CD4-positive, alpha-beta memory T cell (primary cell): ENCODE data around the gene MEGF11. TPM values are rescaled to one million over a fixed set of nuclear protein-coding genes. Genes with fewer than 3 reads are reported as not detected.

Experiments
- CTCF ChIA-PET: fragments of 350-600 bp; sonication (Branson Sonifier 250); formaldehyde crosslinking; loops from one replicate; lab custom pipeline; 2021; ENCODE audit warnings: inconsistent platforms; ENCODE audit not compliant: partially characterized antibody; lab: Charles Lee
- POLR2A ChIA-PET: fragments of 350-600 bp; sonication (Branson Sonifier 250); formaldehyde crosslinking; loops from one replicate; lab custom pipeline; 2021; ENCODE audit not compliant: partially characterized antibody; lab: Charles Lee
- DNase-seq, 5 donors: peaks; one replicate each; pipeline versions ENCODE4 v3.0.0 to v3.0.0-alpha.2; 2020 to 2022; ENCODE audit warnings: mixed read lengths in 1 of 5
- H3K27ac ChIP-seq: one replicate; pipeline ENCODE4 v1.7.0; 2013; ENCODE audit warnings: low read depth, low read length
- H3K27me3 ChIP-seq: 2 replicates; pipeline ENCODE4 v1.7.0; 2013; ENCODE audit warnings: mild to moderate bottlenecking, low read length, moderate library complexity; ENCODE audit not compliant: insufficient read depth
- H3K36me3 ChIP-seq: 2 replicates; pipeline ENCODE4 v1.7.0; 2013; ENCODE audit warnings: mild to moderate bottlenecking, low read length, moderate library complexity; ENCODE audit not compliant: insufficient read depth
- H3K4me1 ChIP-seq: 2 replicates; pipeline ENCODE4 v1.7.0; 2013; ENCODE audit warnings: mild to moderate bottlenecking, low read length, moderate library complexity; ENCODE audit not compliant: insufficient read depth
- H3K4me3 ChIP-seq, 2 donors: one replicate each; pipeline ENCODE4 v1.7.0; 2013; ENCODE audit warnings: low read length in 2 of 2, mild to moderate bottlenecking in 1 of 2
- H3K9me3 ChIP-seq, 2 donors: one replicate each; pipeline ENCODE4 v1.7.0; 2013; ENCODE audit warnings: low read length in 2 of 2, control low read depth in 1 of 2; ENCODE audit not compliant: control insufficient read depth in 1 of 2
- H3K27ac Mint-ChIP-seq, 7 donors: one replicate each; pipeline ENCODE4 v1.8.0; 2020 to 2021; ENCODE audit warnings: mixed read lengths in 7 of 7, mild to moderate bottlenecking in 6 of 7, inconsistent platforms in 3 of 7, moderate library complexity in 3 of 7
- H3K27me3 Mint-ChIP-seq, 2 donors: one replicate each; pipeline ENCODE4 v1.8.0; 2020 to 2021; ENCODE audit warnings: mixed read lengths in 2 of 2
- H3K36me3 Mint-ChIP-seq, 2 donors: one replicate each; pipeline ENCODE4 v1.8.0; 2020 to 2021; ENCODE audit warnings: mixed read lengths in 2 of 2, inconsistent platforms in 1 of 2, mild to moderate bottlenecking in 1 of 2
- H3K4me1 Mint-ChIP-seq, 4 donors: one replicate each; pipeline ENCODE4 v1.8.0; 2020 to 2021; ENCODE audit warnings: mixed read lengths in 4 of 4, mild to moderate bottlenecking in 1 of 4
- H3K4me3 Mint-ChIP-seq, 8 donors: one replicate each; pipeline ENCODE4 v1.8.0; 2020 to 2021; ENCODE audit warnings: mixed read lengths in 8 of 8, mild to moderate bottlenecking in 7 of 8, moderate library complexity in 6 of 8, inconsistent platforms in 3 of 8
- H3K9me3 Mint-ChIP-seq, 8 donors: one replicate each; pipeline ENCODE4 v1.8.0; 2020 to 2021; ENCODE audit warnings: mixed read lengths in 8 of 8, mild to moderate bottlenecking in 5 of 8, inconsistent platforms in 3 of 8, moderate library complexity in 1 of 8
- intact Hi-C: fragments of 100-400 bp; cut with micrococcal nuclease; formaldehyde crosslinking; loops from one replicate; pipeline ENCODE4 v1.15.1; 2023
- polyA plus RNA-seq, 2 donors: library from polyadenylated mRNA; unstranded; fragments of 300-500 nt; fragmentation: Illumina TruSeq; gene quantifications; one replicate each; pipeline ENCODE4 v1.2.3, GENCODE V29; 2021
- total RNA-seq, 2 experiments: library from RNA; stranded (reverse); gene quantifications; one replicate each; pipeline ENCODE4 v1.2.3, GENCODE V29; 2021

Gene MEGF11
- total and polyA plus RNA-seq, 4 experiments from 2014 or later: 0.69 TPM; not detected in 3

- H3K9me3 Mint-ChIP-seq: peaks cover 0 to 5% (median under 1%) of the 10 kb centered on the region in 8 donors
- peaks cover 11 to 12% of the 10 kb centered on the region in 2 donors for H3K27me3 Mint-ChIP-seq
- Histone ChIP-seq H3K36me3 (no peaks in the 10 kb centered on the region), H3K27me3 (peaks cover under 1% of the 10 kb centered on the region), H3K9me3 (no peaks in the 10 kb centered on the region), H3K27ac (no peak overlapping the region), H3K4me1 (no peaks in the 10 kb centered on the region), H3K4me3 (no peak overlapping the region)
- ChIA-PET POLR2A (no interaction called here), CTCF (no interaction called here)
- no peaks in the 10 kb centered on the region for H3K36me3 Mint-ChIP-seq
- intact Hi-C loops: no loop called here
- H3K4me1 Mint-ChIP-seq: no peaks in the 10 kb centered on the region
- H3K27ac Mint-ChIP-seq: no peak overlapping the region
- no peak for DNase-seq
- no peak overlapping the region for H3K4me3 Mint-ChIP-seq
Measured at GRCh38 chr15:66017000-66017399, 236.6 kb downstream of the MEGF11 start.

GRCh38 chr15:66016199-66016598 lies 237.4 kb downstream of the MEGF11 start:
- no peaks in the 10 kb centered on the region for H3K4me1 ChIP-seq
- H3K27ac Mint-ChIP-seq: no peak overlapping the region
- no peak overlapping the region for H3K4me3 Mint-ChIP-seq
- H3K27ac ChIP-seq: no peak overlapping the region
- intact Hi-C loops: no loop called here
- H3K4me3 ChIP-seq: no peak overlapping the region
- H3K27me3 ChIP-seq: no peaks in the 10 kb centered on the region
- peaks cover 0 to 5% (median under 1%) of the 10 kb centered on the region in 8 donors for H3K9me3 Mint-ChIP-seq
- H3K36me3 ChIP-seq: no peaks in the 10 kb centered on the region
- no peaks in the 10 kb centered on the region for H3K36me3 Mint-ChIP-seq
- H3K9me3 ChIP-seq: no peaks in the 10 kb centered on the region
- no peaks in the 10 kb centered on the region for H3K4me1 Mint-ChIP-seq
- peaks cover 9 to 10% of the 10 kb centered on the region in 2 donors for H3K27me3 Mint-ChIP-seq
- ChIA-PET POLR2A (no interaction called here), CTCF (no interaction called here)
- no peak for DNase-seq

GRCh38 chr15:66014635-66015182 lies 238.8 kb downstream of the MEGF11 start:
- no peak overlapping the region for H3K27ac ChIP-seq
- no peak for DNase-seq
- no peaks in the 10 kb centered on the region for H3K36me3 Mint-ChIP-seq
- no peak overlapping the region for H3K4me3 Mint-ChIP-seq
- H3K27ac Mint-ChIP-seq: no peak overlapping the region
- no peaks in the 10 kb centered on the region for H3K27me3 ChIP-seq
- H3K4me1 Mint-ChIP-seq: no peaks in the 10 kb centered on the region
- peaks cover 6 to 9% of the 10 kb centered on the region in 2 donors for H3K27me3 Mint-ChIP-seq
- H3K4me3 ChIP-seq: no peak overlapping the region
- intact Hi-C loops: no loop called here
- peaks cover 0 to 5% (median under 1%) of the 10 kb centered on the region in 8 donors for H3K9me3 Mint-ChIP-seq
- no peaks in the 10 kb centered on the region for H3K9me3 ChIP-seq
- POLR2A ChIA-PET: no interaction called here
- H3K4me1 ChIP-seq: no peaks in the 10 kb centered on the region
- H3K36me3 ChIP-seq: no peaks in the 10 kb centered on the region
- CTCF ChIA-PET: no interaction called here

- Mint-ChIP-seq H3K4me1 (no peaks in the 10 kb centered on the region), H3K27me3 (peaks cover 6 to 9% of the 10 kb centered on the region in 2 donors), H3K27ac (no peak overlapping the region), H3K4me3 (no peak overlapping the region), H3K36me3 (no peaks in the 10 kb centered on the region), H3K9me3 (peaks cover 0 to 5% (median under 1%) of the 10 kb centered on the region in 8 donors)
- no peaks in the 10 kb centered on the region for H3K4me1 ChIP-seq
- no peak overlapping the region for H3K27ac ChIP-seq
- no peaks in the 10 kb centered on the region for H3K9me3 ChIP-seq
- no peak overlapping the region for H3K4me3 ChIP-seq
- intact Hi-C loops: no loop called here
- no peaks in the 10 kb centered on the region for H3K27me3 ChIP-seq
- CTCF ChIA-PET: no interaction called here
- POLR2A ChIA-PET: no interaction called here
- no peaks in the 10 kb centered on the region for H3K36me3 ChIP-seq
- no peak for DNase-seq
Measured at GRCh38 chr15:66014022-66014421, 239.5 kb downstream of the MEGF11 start.

GRCh38 chr15:66008940-66009562 lies 244.5 kb downstream of the MEGF11 start:
- intact Hi-C loops: no loop called here

GRCh38 chr15:66007663-66008262 lies 245.8 kb downstream of the MEGF11 start:
- intact Hi-C loops: no loop called here
- Histone ChIP-seq H3K27ac (no peak overlapping the region), H3K9me3 (no peaks in the 10 kb centered on the region), H3K4me3 (no peak overlapping the region), H3K27me3 (peaks cover 4% of the 10 kb centered on the region), H3K4me1 (no peaks in the 10 kb centered on the region), H3K36me3 (no peaks in the 10 kb centered on the region)
- ChIA-PET CTCF (no interaction called here), POLR2A (no interaction called here)
- no peak overlapping the region for H3K27ac Mint-ChIP-seq
- no peaks in the 10 kb centered on the region for H3K4me1 Mint-ChIP-seq
- H3K27me3 Mint-ChIP-seq: peaks cover 4 to 8% of the 10 kb centered on the region in 2 donors
- no peak for DNase-seq
- H3K9me3 Mint-ChIP-seq: no peaks in the 10 kb centered on the region
- H3K36me3 Mint-ChIP-seq: no peaks in the 10 kb centered on the region
- no peak overlapping the region for H3K4me3 Mint-ChIP-seq

More at GRCh38 chr15:66008940-66009562, 244.5 kb downstream of the MEGF11 start:
- DNase-seq: no peak
- Mint-ChIP-seq H3K4me3 (no peak overlapping the region), H3K27ac (no peak overlapping the region), H3K36me3 (no peaks in the 10 kb centered on the region), H3K27me3 (peaks cover 1 to 2% of the 10 kb centered on the region in 2 donors), H3K4me1 (no peaks in the 10 kb centered on the region), H3K9me3 (no peaks in the 10 kb centered on the region)
- H3K36me3 ChIP-seq: no peaks in the 10 kb centered on the region
- peaks cover 4% of the 10 kb centered on the region for H3K27me3 ChIP-seq
- no peaks in the 10 kb centered on the region for H3K9me3 ChIP-seq
- H3K27ac ChIP-seq: no peak overlapping the region
- ChIA-PET CTCF (no interaction called here), POLR2A (interaction anchor here (0.7 kb wide), 1 partner anchor 37 kb away, joined by 3 read pairs; no protein-coding TSS in a partner anchor)
- no peak overlapping the region for H3K4me3 ChIP-seq
- H3K4me1 ChIP-seq: no peaks in the 10 kb centered on the region

GRCh38 chr15:66006986-66007385 lies 246.6 kb downstream of the MEGF11 start:
- no peak overlapping the region for H3K27ac ChIP-seq
- H3K9me3 ChIP-seq: no peaks in the 10 kb centered on the region
- H3K4me1 Mint-ChIP-seq: no peaks in the 10 kb centered on the region
- no peak overlapping the region for H3K4me3 Mint-ChIP-seq
- H3K27me3 ChIP-seq: peaks cover 4% of the 10 kb centered on the region
- no peaks in the 10 kb centered on the region for H3K9me3 Mint-ChIP-seq
- H3K27ac Mint-ChIP-seq: no peak overlapping the region
- no peaks in the 10 kb centered on the region for H3K4me1 ChIP-seq
- ChIA-PET POLR2A (no interaction called here), CTCF (no interaction called here)
- peaks cover 4 to 13% of the 10 kb centered on the region in 2 donors for H3K27me3 Mint-ChIP-seq
- H3K36me3 Mint-ChIP-seq: no peaks in the 10 kb centered on the region
- no peak overlapping the region for H3K4me3 ChIP-seq
- no peak for DNase-seq
- no peaks in the 10 kb centered on the region for H3K36me3 ChIP-seq
- intact Hi-C loops: no loop called here
